Activated CD4-positive, alpha-beta T cell treated with anti-CD3 and anti-CD28 coated beads for 48 hours (primary cell): Measurements from ENCODE around the gene PRSS8.
"Not testable (repeated sequence)": the region's sequence is repeated elsewhere in the genome, so short reads cannot be mapped to it uniquely, and the experiment has no call there.

Experiments used
- DNase-seq: peaks from one replicate; pipeline ENCODE4 v3.0.0-alpha.2; 2020

The PRSS8 gene

DNA sequence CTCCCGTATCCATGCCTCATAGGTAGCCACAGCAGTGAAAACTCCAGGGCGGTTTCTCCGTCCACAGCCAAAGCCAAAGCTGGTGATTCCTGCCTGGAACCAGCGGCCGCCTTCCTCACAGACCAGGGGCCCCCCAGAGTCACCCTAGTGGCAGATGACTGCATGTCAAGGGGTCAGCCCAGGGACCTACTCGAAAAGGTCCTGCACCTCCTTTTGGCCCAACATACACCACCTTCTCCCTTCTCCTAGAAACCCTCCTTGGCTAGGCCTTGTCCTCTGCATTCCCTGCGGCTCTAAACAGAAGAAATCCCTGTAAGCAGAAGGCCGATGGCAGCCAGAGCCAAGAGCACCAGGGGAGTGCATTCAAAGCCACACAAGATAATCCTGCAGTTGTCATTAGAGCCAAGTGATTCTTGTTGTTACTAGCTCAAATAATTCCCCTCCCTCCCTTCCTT, 8.2 kb upstream of the PRSS8 start:
- DNase-seq, result no peak

- no peak for DNase-seq
Measured at GRCh38 chr16:31143011-31143693, 7.6 kb upstream of the PRSS8 start.

- DNase-seq, result peak; percentile 99
Measured at GRCh38 chr16:31142109-31143010, 6.8 kb upstream of the PRSS8 start.

DNA sequence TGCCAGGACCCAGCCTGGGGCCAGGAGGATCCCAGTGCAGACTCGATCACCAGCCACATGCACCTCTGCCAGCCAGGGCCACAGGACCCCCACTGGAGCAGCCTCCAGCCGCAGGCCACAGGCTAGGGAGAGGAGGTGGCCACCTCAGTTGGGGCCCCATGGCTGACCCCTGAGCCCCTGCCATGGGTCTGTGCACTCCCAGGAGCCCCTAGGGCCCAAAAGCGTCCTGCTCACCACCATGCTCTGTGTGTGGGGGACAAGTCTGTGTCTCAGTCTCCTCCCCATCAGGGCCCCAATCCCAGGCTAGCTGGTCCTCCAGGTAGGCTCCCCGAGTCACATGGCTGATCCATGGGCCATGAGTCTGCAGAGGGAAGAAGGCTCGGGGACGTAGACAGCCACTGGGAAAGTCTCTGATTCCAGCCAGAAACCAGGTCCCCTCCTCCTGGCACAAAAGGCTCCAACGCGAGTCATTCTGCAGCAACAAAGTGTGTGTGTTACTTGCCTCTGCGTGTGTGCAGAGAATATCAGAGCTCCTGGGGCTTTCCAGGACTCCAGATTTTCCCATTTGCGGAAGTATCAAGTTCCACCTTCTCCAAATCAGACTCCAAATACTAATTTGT, 6.1 kb upstream of the PRSS8 start:
- no peak for DNase-seq

GRCh38 chr16:31141071-31141469, 5.5 kb upstream of the PRSS8 start:
- DNase-seq, result not testable (repeated sequence)

DNA sequence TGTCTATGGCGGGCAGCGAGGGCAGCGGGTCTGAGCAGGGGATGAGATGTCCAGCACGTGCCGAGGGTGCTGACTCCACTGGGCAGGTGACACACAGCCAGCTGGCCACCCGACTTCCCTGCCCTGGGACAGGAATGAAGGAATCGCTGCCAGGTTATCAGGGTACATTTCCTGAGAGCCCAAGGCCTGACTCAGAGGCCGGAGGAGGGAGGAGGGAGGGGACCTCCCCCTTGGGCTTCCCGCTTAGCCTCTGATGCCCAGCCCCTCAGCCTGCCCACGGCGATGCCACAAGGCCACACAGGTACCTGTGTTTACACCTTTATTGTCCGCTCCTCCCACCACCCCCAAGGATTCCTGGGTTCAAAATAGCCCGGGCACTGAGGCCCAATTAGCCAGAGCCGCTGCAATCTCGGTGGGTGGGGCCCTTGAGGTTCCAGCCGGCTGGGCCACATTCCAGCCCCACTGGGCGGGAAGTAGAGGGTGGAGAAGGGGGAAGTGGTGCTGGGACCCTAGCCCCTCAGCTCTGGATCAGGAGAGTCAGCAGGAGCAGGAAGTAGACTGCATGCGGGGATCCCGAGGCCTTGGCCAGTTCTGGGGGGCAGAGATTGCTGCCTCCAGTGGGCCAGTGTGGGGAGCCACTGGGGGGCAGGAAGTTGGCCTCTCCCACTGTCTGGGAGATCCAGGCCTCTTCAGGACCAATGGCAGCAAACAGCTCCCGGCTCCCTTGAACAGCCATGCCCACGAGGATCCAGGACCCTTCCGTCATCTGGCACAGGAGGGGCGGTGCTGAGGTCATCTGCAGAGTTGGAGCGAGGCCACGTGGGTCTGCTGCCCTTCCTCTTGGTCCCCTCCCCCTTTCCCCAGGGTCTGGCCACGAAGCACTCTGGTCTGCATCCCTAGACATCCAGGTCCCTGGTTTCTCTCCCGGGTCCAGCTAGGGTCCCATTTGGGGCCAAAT, 3.4 kb upstream of the PRSS8 start:
- DNase-seq, result no peak

- not testable (repeated sequence) for DNase-seq
Measured at GRCh38 chr16:31136822-31137499, 1.4 kb upstream of the PRSS8 start.

- DNase-seq, result no peak
Measured at GRCh38 chr16:31136287-31136662, 748 bp upstream of the PRSS8 start.

- DNase-seq, result no peak
Measured at GRCh38 chr16:31134625-31135534, 647 bp downstream of the PRSS8 start.

- DNase-seq, result no peak
Measured at GRCh38 chr16:31134091-31134571, 1.4 kb downstream of the PRSS8 start.

- no peak for DNase-seq
Measured at GRCh38 chr16:31133046-31133501, 2.5 kb downstream of the PRSS8 start.

- DNase-seq, result no peak
Measured at GRCh38 chr16:31132303-31132979, 3.1 kb downstream of the PRSS8 start.

DNA sequence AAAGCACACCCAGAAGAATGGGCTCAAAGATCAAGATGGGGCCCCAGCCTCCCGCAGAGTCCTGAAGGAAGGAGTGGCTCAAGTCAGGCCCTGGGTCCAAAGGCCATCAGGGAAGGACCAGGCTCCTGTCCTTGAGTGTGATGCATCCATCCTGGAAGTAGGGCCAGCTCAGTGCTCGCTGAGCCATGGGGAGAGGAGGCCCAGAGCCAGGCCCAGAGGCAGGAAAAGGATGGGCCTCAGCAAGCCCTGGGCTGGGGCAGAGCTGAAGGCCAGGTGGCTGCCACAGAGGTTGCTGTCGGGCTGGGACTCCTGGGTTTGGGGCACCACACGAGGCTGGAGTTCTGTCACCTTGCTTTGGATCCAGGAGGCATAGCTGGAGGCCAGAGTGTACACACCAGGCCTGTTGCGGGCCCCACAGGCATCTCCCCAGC, 3.7 kb downstream of the PRSS8 start:
- no peak for DNase-seq

DNA sequence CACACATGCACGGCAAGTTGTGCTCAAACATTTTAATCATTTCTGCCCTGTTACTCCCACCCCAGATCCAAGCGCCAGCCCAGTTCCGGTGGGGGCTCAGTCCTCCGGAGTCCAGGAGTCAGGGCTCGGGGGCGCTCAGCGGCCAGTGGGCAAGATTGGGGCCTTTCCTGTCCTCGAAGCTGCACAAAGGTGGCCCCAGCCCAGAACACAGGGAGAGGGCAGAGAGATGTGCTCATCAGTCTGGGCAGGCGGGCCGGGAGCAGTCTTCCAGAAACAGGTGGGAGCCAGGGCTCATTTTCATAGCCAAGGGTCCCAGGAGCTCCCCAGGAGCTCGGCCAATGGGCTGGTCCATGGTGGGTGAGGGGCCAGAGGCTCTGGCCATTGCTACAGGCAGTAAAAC, 4.1 kb downstream of the PRSS8 start:
- DNase-seq, result no peak

DNA sequence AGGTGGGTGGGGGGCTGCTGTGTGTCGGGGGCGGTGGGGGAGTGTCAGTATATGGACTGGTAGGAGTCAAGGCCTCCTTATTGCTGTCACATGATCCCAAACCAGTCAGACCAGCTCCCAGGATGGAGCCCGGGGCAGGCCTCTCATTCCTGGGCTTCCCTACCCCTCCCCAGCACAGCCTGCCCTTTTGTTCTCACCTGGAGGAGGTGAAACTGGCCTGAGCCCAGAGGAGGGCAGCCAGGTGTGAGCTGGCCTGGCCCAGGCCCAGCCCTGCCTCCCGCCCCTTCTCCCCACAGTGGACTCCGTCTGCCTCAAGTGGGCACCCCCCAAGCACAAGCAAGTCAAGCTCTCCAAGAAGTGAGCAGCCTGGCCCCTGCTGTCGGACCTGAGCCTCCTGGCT, 4.6 kb downstream of the PRSS8 start:
- DNase-seq, result no peak

DNA sequence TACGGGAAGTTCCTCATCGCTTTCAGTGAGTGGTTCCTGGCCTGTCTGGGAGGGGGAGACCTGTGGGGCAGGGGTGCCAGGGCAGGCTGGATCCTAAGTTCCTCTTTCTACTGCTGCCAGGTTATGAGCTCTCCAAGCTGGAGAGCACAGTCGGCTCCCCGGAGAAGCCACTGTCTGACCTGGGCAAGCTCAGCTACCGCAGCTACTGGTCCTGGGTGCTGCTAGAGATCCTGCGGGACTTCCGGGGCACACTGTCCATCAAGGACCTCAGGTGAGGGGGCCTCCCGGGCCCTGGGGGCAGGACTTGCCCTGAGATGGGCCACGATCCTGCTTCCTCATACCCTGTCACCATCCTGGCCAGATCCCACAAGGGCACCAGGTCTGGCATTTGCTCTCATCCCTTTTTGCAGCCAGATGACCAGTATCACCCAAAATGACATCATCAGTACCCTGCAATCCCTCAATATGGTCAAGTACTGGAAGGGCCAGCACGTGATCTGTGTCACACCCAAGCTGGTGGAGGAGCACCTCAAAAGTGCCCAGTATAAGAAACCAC, 5.1 kb downstream of the PRSS8 start:
- DNase-seq, result no peak

GRCh38 chr16:31129568-31130335, 5.8 kb downstream of the PRSS8 start:
- no peak for DNase-seq

- DNase-seq, result no peak
Measured at GRCh38 chr16:31128711-31129567, 6.6 kb downstream of the PRSS8 start.
